IMR-90 (cell line): ENCODE measurements around the gene RIPOR2.
"Not testable (repeated sequence)": the region's sequence is repeated elsewhere in the genome, so short reads cannot be mapped to it uniquely, and the experiment has no call there.

ENCODE experiments used
- BHLHE40 ChIP-seq: fragments of 150-350 bp; IDR thresholded peaks from 2 replicates; pipeline ENCODE4 v1.6.1; 2016; ENCODE audit warnings: mild to moderate bottlenecking, low read depth, low read length
- CEBPB ChIP-seq: IDR thresholded peaks from 2 replicates; pipeline ENCODE4 v1.6.1; 2012; ENCODE audit warnings: low read depth, low read length, improper control_type of control experiment
- CHD1 ChIP-seq: IDR thresholded peaks from 2 replicates; pipeline ENCODE4 v1.6.1; 2012; ENCODE audit warnings: low read depth, low read length, improper control_type of control experiment
- FOS ChIP-seq: fragments of 150-350 bp; IDR thresholded peaks from 2 replicates; pipeline ENCODE4 v1.6.1; 2016; ENCODE audit warnings: low read depth, low read length
- MAFK ChIP-seq: IDR thresholded peaks from 2 replicates; pipeline ENCODE4 v1.6.1; 2012; ENCODE audit warnings: low read depth, low read length, improper control_type of control experiment
- MAZ ChIP-seq: IDR thresholded peaks from 2 replicates; pipeline ENCODE4 v1.6.1; 2012; ENCODE audit warnings: low read depth, mild to moderate bottlenecking, low read length, improper control_type of control experiment, moderate library complexity, borderline replicate concordance
- MXI1 ChIP-seq: IDR thresholded peaks from 2 replicates; pipeline ENCODE4 v1.6.1; 2012; ENCODE audit warnings: low read depth, mild to moderate bottlenecking, low read length, moderate library complexity, borderline replicate concordance
- POLR2A ChIP-seq: IDR thresholded peaks from 2 replicates; pipeline ENCODE4 v1.6.1; 2012; ENCODE audit warnings: mild to moderate bottlenecking, low read depth, low read length
- RAD21 ChIP-seq: IDR thresholded peaks from 2 replicates; pipeline ENCODE4 v1.6.1; 2012; ENCODE audit warnings: low read length, improper control_type of control experiment
- RFX5 ChIP-seq: IDR thresholded peaks from 2 replicates; pipeline ENCODE4 v1.8.0; 2012; ENCODE audit warnings: low read depth, mild to moderate bottlenecking, low read length, moderate library complexity
- TF ChIP-seq, protein P1 (sequence below): conservative IDR thresholded peaks from 2 replicates; pipeline ENCODE4 v1.5.1; 2012; ENCODE audit warnings: mild to moderate bottlenecking, low read depth, low read length, improper control_type of control experiment
- TF ChIP-seq, protein P2 (sequence below): fragments of 150-350 bp; IDR thresholded peaks from 2 replicates; pipeline ENCODE4 v1.6.1; 2017; ENCODE audit warnings: mild to moderate bottlenecking, antibody characterized with exemption, low read length, low read depth
- TF ChIP-seq, protein P3 (sequence below): fragments of 150-350 bp; IDR thresholded peaks from 2 replicates; pipeline ENCODE4 v1.6.1; 2016; ENCODE audit warnings: low read depth, mild to moderate bottlenecking, low read length, moderate library complexity, borderline replicate concordance

DNA sequence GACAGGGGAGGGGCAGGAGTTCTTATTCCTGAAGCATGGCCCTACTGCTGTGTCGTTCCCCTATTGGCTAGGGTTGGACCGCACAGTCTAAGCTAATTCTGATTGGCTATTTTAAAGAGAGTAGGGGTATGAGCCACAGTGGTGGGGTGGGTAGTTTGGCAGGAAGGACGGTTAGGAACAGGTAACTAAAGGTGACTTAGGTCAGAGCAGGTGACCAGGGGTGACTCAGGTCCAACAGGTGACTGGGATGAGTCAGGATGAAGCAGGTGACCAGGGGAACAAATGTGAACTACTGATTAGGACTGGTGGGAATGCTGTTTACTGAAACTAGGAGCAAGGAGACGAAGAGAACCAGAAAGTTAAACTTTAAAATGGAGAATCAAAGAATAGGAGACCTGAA is 58.0 kb downstream of the RIPOR2 start:
- TF ChIP-seq RAD21, POLR2A, BHLHE40, CEBPB, FOS, MXI1, MAZ, RFX5, CHD1, MAFK: not testable (repeated sequence)
- TF ChIP-seq, protein P1, sequence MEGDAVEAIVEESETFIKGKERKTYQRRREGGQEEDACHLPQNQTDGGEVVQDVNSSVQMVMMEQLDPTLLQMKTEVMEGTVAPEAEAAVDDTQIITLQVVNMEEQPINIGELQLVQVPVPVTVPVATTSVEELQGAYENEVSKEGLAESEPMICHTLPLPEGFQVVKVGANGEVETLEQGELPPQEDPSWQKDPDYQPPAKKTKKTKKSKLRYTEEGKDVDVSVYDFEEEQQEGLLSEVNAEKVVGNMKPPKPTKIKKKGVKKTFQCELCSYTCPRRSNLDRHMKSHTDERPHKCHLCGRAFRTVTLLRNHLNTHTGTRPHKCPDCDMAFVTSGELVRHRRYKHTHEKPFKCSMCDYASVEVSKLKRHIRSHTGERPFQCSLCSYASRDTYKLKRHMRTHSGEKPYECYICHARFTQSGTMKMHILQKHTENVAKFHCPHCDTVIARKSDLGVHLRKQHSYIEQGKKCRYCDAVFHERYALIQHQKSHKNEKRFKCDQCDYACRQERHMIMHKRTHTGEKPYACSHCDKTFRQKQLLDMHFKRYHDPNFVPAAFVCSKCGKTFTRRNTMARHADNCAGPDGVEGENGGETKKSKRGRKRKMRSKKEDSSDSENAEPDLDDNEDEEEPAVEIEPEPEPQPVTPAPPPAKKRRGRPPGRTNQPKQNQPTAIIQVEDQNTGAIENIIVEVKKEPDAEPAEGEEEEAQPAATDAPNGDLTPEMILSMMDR = not testable (repeated sequence)
- TF ChIP-seq, protein P2, sequence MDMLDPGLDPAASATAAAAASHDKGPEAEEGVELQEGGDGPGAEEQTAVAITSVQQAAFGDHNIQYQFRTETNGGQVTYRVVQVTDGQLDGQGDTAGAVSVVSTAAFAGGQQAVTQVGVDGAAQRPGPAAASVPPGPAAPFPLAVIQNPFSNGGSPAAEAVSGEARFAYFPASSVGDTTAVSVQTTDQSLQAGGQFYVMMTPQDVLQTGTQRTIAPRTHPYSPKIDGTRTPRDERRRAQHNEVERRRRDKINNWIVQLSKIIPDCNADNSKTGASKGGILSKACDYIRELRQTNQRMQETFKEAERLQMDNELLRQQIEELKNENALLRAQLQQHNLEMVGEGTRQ = not testable (repeated sequence)
- TF ChIP-seq, protein P3, sequence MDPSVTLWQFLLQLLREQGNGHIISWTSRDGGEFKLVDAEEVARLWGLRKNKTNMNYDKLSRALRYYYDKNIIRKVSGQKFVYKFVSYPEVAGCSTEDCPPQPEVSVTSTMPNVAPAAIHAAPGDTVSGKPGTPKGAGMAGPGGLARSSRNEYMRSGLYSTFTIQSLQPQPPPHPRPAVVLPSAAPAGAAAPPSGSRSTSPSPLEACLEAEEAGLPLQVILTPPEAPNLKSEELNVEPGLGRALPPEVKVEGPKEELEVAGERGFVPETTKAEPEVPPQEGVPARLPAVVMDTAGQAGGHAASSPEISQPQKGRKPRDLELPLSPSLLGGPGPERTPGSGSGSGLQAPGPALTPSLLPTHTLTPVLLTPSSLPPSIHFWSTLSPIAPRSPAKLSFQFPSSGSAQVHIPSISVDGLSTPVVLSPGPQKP = not testable (repeated sequence)
